Measurements from ENCODE around the gene SPA17. TPM values are rescaled to one million over a fixed set of nuclear protein-coding genes. Genes with fewer than 3 reads are reported as not detected.

Gene SPA17
- total and polyA plus RNA-seq, 9 of the 15 experiments (the other 6 are each of a cell fraction or from before 2014, with no cell fraction given), result 6.0 to 19.5 (median 12.6) TPM

GRCh38 chr11:124643042-124643604 is 30.6 kb upstream of the SPA17 start:
- Histone ChIP-seq H3K27ac (ENCODE audit: extremely low read depth, low read depth, low read length) (peak overlapping the region; percentile 81; the same call in 2 of the 3 replicates), H3K79me2 (ENCODE audit: control insufficient read depth, insufficient read depth, low read length) (no peaks in the 10 kb centered on the region), H3K9me3 (replicated peaks; ENCODE audit: control insufficient read depth, insufficient read depth, low read depth, low read length) (peaks cover 8% of the 10 kb centered on the region; the same call in 1 of the 2 replicates), H3K36me3 (ENCODE audit: control insufficient read depth, insufficient read depth, low read length) (no peaks in the 10 kb centered on the region), H4K20me1 (replicated peaks; ENCODE audit: control insufficient read depth, insufficient read depth, low read length) (no peaks in the 10 kb centered on the region), H3K4me1 (replicated peaks in 1 of 2; ENCODE audit: control insufficient read depth in 2 of 2, insufficient read depth in 2 of 2, low read length in 2 of 2) (peaks cover 0 to 35% of the 10 kb centered on the region in 2 experiments; a peak in 4 of 5 replicates), H3K9me1 (ENCODE audit: control insufficient read depth, insufficient read depth, low read length) (no peaks in the 10 kb centered on the region), H2AFZ (ENCODE audit: low read depth, low read length) (peak overlapping the region; percentile 96), H3K9ac (ENCODE audit: insufficient read depth in 1 of 2, low read depth in 2 of 2, low read length in 2 of 2) (peak overlapping the region in 1 of 2 experiments; percentile 15; a peak in 2 of 4 replicates), H3K4me2 (ENCODE audit: insufficient read depth, low read length) (peak overlapping the region; percentile 58; the same call in 1 of the 2 replicates), H3K27me3 (ENCODE audit: control insufficient read depth in 2 of 2, insufficient read depth in 2 of 2, low read length in 2 of 2) (no peaks in the 10 kb centered on the region), H3K4me3 (no peak overlapping the region)
- CTCF ChIA-PET (ENCODE audit: low intra/inter-chr PET ratio), result interaction anchor here (0.9 to 2.5 kb wide), 5 partner anchors 151 to 228 kb away, joined by 3 to 35 read pairs (median 5); no protein-coding TSS in a partner anchor
- FAIRE-seq, result no peak
- WGBS (ENCODE audit: insufficient coverage, low coverage, missing lambda C conversion rate), result 51% methylated on average over 10 of the region's 10 CpGs
- BruUV-seq (replicated peaks), result no TSS peak
- no peak for DNase-seq (ENCODE audit: extremely low read depth in 1 of 4, low spot score in 3 of 4)
- in situ Hi-C loops (cut with MboI), result no loop called here
- intact Hi-C loops (cut with micrococcal nuclease), result loop anchor here (1.0 to 5.0 kb wide), 2 partner anchors 21 to 226 kb away; partner anchors contain the start of gene TBRG1
- no peak for ATAC-seq
- POLR2A ChIA-PET, result interaction anchor here (0.6 to 1.4 kb wide), 8 partner anchors 12 to 472 kb away, joined by 3 to 4 read pairs (median 3); partner anchors contain the start of gene SPA17
- TF ChIP-seq BRD4 (IDR thresholded peaks at IDR 0.05), result peak; percentile 45; the same call in 1 of the 2 replicates
- TF ChIP-seq CREM (IDR thresholded peaks at IDR 0.05; ENCODE audit: low read depth), result no peak
- TF ChIP-seq PTTG1 (tag; IDR thresholded peaks at IDR 0.05; ENCODE audit: low read depth), result peak; percentile 51; the same call in 1 of the 2 replicates
- TF ChIP-seq ZZZ3 (IDR thresholded peaks at IDR 0.05), result no peak
- peak; percentile 29; the same call in 1 of the 2 replicates for TF ChIP-seq ZNF644 (tag; IDR thresholded peaks at IDR 0.05; ENCODE audit: low read depth)
- TF ChIP-seq, protein P1, sequence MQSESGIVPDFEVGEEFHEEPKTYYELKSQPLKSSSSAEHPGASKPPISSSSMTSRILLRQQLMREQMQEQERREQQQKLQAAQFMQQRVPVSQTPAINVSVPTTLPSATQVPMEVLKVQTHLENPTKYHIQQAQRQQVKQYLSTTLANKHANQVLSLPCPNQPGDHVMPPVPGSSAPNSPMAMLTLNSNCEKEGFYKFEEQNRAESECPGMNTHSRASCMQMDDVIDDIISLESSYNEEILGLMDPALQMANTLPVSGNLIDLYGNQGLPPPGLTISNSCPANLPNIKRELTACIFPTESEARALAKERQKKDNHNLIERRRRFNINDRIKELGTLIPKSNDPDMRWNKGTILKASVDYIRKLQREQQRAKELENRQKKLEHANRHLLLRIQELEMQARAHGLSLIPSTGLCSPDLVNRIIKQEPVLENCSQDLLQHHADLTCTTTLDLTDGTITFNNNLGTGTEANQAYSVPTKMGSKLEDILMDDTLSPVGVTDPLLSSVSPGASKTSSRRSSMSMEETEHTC (IDR thresholded peaks at IDR 0.05), result no peak
- peak; percentile 76 for TF ChIP-seq ZNF175 (CRISPR knock-in tag; IDR thresholded peaks at IDR 0.05; ENCODE audit: low read depth)
- no peak for TF ChIP-seq GATAD2A (IDR thresholded peaks at IDR 0.05)
- TF ChIP-seq HMG20A (CRISPR knock-in tag; conservative IDR thresholded peaks at IDR 0.05), result no peak
- TF ChIP-seq ZNF395 (CRISPR knock-in tag; IDR thresholded peaks at IDR 0.05), result peak; percentile 64; the same call in 1 of the 2 replicates
- TF ChIP-seq MIER1 (IDR thresholded peaks at IDR 0.05; ENCODE audit: low read depth), result no peak
- TF ChIP-seq, protein P2, sequence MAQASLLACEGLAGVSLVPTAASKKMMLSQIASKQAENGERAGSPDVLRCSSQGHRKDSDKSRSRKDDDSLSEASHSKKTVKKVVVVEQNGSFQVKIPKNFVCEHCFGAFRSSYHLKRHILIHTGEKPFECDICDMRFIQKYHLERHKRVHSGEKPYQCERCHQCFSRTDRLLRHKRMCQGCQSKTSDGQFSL (CRISPR knock-in tag; IDR thresholded peaks at IDR 0.05), result no peak
- TF ChIP-seq, protein P2 (tag; IDR thresholded peaks at IDR 0.05), result 0 out of 4 replicates have a peak, but pooled peaks of 1 of the 2 experiments have one; percentile 51
- no peak for TF ChIP-seq HNRNPH1 (optimal IDR thresholded peaks at IDR 0.05; ENCODE audit: low read depth, low read length)
- TF ChIP-seq MAFG (tag; conservative IDR thresholded peaks at IDR 0.05), result no peak
- TF ChIP-seq ZNF584 (CRISPR knock-in tag; IDR thresholded peaks at IDR 0.05; ENCODE audit: low read depth), result peak; percentile 52; the same call in 1 of the 2 replicates
- no peak for TF ChIP-seq CBFB (CRISPR knock-in tag; IDR thresholded peaks at IDR 0.05)
- TF ChIP-seq ZNF764 (CRISPR knock-in tag; IDR thresholded peaks at IDR 0.05; ENCODE audit: low read depth), result no peak
- 0 out of 4 replicates have a peak, but pooled peaks of 1 of the 2 experiments have one; percentile 8 for TF ChIP-seq NRF1 (conservative IDR thresholded peaks at IDR 0.05 in 1 of 2, IDR thresholded peaks at IDR 0.05 in 1 of 2)

Data from K562 (cell line).